COR-L47 (cell line): ENCODE measurements around the gene TAF11L3.
"Not testable (repeated sequence)": the region's sequence is repeated elsewhere in the genome, so short reads cannot be mapped to it uniquely, and the experiment has no call there.

Experiments
- DNase-seq: peaks from one replicate; lab custom pipeline; 2025; lab: John Stamatoyannopoulos, UW

Gene TAF11L3

DNA sequence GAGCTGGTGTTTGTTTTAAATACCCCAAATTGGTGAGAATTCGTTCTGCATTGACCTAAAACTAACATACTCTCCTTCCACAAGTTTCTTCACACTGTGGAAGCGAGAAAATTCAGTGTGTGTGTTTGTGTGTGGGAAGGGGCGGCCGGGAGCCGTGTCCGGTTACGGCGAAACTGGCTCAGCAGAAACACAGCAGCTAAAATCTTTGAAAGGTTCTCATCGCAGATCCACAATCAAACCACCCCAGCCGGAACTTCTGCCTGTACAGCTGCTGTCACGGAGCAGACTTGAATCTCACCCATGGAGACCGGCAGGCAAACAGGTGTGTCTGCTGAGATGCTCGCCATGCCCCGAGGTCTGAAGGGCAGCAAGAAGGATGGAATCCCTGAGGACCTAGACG lies at the start of gene TAF11L3:
Gene TAF11L3 (plus strand): TSS at position 301 of the 400 bp plus-strand sequence.
- not testable (repeated sequence) for DNase-seq

DNA sequence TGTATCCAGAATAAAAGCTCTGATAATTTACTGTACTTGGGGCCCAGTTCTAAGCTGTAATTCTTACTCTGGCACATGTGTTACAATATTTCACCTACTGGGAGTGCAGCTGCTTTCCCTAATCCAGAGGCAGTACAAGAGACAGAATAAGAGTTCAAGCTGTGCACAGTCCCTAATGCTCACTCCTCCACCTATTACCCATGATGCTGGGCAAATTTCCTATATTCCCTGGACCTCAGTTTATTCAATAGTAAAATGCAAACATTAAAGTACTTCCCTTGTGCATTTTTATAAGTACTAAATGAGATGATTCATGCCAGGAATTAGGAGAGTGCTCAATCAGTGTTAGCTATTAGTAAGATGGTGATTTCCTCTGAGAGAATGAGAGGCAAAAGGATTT lies 48.1 kb upstream of the TAF11L3 start:
- DNase-seq: no peak

DNA sequence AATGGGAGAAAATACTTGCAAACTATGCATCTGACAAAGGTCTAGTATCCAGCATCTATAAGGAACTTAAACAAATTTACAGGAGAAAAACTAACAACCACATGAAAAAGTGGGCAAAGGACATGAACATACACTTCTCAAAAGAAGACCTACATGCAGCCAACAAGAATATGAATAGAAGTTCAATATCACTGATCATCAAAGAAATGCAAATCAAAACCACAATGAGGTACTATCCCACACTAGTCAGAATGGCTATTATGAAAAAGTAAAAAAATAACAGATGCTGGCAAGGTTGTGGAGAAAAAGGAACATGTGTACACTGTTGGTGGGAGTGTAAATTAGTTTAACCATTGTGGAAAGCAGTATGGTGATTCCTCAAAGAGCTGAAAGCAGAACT lies 43.1 kb upstream of the TAF11L3 start:
- DNase-seq: not testable (repeated sequence)

DNA sequence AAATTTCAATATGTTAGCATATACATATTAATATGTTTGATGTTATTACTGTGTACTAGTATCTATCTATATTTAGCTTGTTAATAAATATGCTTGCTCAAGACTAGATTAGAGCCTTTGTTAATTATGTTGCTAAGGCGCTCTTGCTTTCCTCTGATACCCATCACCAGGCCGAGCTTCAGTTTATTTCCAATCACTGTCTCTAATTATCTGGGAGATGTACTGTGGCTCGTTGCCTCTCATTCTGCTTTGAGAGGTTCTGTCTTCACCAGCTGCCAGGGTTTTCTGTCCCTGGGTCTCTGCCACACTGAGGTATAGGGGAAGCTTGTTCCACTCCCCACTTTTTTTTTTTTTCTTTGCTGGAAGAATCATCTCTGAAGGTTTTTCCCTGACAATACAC lies 41.1 kb upstream of the TAF11L3 start:
- no peak for DNase-seq

DNA sequence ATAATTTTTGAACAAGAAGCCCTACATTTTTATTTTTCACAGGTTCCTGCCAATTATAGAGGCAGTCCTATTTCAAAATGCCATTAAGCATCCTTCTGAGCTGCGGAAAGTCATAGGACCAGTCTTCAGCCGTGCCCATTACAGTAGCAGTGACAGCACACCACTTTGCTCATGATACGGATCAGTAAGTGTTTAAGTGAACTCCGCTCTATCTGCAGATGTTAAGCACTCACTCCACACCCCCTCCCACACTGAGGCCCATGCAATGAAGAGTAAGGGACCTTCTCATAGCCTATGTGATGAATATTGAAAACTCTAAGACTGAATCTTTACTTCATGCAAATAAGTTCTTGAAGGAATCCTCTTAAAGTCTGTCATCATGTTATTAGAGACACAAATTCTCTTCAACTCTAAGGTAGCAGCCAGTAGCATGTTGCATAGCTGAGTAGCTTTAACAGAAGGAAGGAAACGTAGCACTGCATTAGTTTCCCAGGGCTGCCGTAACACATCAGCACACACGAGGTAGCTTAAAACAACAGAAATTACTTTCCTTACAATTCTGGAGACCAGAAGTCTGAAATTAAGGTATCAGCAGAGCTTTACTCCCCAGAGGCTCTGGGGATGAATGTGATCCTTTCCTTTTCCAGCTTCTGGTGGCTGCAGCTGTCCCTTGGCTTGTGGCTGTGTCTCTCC lies 40.4 kb upstream of the TAF11L3 start:
- DNase-seq: no peak

DNA sequence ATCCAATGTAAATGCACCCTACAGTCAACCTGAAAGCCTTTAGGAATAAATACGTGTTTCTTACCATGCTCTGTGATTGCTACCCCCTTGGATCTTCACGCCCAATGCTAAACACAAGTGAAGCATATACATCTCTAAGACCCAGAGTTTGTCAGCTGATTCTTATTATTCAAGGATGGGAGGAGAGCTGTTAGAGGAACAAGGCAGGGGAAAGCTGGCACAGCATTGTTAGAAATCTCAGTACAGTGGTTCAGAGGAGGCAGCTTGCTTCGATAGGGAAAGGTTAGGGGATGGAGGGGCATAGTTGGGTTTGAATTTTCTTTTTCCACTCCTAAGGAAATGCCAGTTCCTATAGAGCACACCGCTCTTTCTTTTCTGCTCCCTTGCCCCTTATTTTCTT lies 36.8 kb upstream of the TAF11L3 start:
- no peak for DNase-seq

DNA sequence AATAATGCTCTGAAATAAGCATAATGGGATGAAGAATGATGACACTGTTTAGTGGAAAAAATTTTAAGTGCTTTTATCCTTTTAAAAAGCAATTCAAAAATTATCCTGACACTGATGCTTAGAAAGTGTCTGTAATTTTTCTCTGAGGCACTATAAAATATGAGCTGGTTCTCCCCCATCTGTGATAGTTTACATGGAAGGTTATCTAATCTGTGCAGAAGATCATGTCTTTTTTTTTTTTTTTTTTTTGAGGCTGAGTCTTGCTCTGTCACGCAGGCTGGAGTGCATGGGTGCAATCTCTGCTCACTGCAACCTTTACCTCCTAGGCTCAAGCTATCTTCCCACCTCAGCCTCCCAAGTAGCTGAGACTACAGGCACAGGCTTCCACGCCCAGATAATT lies 35.4 kb upstream of the TAF11L3 start:
- no peak for DNase-seq

DNA sequence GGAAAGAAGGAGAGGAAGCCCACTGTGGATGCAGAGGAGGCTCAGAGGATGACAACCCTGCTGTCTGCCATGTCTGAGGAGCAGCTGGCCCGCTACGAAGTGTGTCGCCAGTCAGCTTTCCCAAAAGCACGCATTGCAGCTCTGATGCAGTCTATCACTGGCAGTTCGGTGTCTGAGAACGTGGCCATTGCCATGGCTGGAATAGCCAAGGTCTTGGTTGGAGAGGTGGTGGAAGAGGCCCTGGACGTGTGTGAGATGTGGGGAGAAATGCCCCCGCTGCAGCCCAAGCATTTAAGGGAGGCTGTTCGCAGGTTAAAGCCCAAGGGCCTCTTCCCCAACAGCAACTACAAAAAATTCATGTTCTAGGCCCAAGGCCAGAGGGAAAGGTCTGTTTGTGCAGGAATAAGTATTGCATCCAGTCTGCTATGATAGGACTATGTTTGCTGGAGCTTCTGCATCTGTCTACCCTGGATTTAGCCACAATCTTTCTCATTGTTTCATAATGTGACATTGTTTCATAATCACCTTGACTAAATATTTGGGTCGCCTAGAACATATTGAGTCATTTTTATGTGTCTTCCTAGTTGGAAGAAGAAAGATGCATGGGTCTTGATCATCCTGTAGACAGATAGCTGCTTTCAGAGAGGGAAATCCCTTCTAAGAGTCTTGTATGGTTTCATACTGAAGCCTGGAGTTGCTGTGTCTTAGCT lies 31.5 kb upstream of the TAF11L3 start:
- DNase-seq: not testable (repeated sequence)

DNA sequence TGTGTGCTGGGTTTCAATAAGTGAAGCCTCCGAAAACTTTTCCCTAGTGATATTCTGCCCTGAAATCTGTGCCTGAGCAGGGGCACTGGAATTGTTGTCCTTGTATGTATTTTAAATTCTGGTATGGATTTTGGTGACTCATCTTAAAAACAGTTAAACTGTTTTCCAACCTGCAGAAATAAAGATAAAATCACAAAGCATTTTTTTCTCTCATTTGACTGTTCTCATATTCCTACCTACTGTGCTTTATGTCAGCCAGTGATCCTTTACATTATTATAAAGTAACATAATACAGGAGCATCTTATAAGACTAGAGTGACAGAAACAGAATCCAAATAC lies 31.0 kb upstream of the TAF11L3 start:
- no peak for DNase-seq

DNA sequence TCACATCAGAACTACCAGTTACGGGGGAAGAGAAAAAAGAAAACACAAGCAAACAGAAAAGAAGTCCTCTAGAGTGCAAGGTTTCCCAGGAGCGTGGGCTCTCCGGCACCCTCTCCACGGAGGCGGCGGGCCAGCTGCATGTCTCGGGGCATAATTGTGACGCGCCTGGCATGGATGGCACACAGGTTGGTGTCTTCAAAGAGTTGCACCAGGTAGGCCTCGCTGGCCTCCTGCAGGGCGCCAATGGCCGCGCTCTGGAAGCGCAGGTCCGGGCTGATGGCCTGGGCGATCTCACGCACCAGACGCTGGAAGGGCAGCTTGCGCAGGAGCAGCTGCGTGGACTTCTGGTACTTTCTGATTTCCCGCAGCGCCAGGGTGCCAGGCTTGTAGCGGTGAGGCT lies 26.9 kb upstream of the TAF11L3 start:
- DNase-seq: not testable (repeated sequence)

DNA sequence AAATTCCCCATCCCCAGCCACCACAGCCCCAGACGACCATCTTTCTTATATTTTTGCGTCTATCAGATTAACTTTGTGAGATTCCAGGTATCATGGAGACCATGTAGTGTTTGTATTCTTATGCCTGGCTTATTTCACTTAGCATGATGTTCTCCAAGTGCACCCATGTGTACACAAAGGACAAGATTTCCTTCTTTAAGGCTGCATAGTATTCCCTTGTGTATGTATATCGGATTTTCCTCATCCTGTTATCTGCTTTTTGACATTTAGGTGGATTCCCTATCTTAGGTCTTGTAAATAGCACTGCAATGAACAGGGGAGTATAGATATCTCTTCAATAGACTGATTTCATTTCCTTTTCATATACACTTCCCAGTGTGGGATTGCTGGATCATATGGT lies 25.4 kb upstream of the TAF11L3 start:
- no peak for DNase-seq

DNA sequence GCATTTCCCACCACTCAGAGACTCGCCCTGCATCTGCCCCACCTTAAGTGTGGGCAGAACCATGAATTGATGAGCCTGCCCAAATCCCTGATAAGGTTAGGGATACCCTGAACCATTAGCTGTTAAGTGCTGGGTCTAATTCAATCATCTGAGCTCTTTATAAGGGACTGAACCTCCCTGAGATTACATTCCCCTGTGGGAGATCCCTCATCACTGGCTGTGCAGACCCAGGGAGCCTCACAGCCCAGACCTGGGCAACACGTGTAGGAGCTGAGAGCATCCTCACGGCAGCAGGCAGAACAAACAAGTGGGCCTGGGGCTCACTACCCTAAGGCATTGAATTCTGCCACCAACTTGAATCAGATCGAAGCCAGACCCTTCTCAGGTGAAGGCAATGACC lies 20.7 kb upstream of the TAF11L3 start:
- no peak for DNase-seq

DNA sequence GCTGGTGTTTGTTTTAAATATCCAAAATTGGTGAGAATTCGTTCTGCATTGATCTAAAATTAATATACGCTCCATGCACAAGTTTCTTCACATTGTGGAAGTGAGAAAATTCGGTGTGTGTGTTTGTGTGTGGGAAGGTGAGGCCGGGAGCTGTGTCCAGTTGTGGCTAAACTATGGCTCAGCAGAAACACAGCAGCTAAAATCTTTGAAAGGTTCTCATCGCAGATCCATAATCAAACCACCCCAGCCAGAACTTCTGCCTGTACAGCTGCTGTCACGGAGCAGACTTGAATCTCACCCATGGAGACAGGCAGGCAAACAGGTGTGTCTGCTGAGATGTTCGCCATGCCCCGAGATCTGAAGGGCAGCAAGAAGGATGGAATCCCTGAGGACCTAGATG lies 20.2 kb upstream of the TAF11L3 start, which contains the start of gene TAF11L2:
Gene TAF11L2 (plus strand): TSS at position 301 of the 400 bp plus-strand sequence.
- DNase-seq: not testable (repeated sequence)

DNA sequence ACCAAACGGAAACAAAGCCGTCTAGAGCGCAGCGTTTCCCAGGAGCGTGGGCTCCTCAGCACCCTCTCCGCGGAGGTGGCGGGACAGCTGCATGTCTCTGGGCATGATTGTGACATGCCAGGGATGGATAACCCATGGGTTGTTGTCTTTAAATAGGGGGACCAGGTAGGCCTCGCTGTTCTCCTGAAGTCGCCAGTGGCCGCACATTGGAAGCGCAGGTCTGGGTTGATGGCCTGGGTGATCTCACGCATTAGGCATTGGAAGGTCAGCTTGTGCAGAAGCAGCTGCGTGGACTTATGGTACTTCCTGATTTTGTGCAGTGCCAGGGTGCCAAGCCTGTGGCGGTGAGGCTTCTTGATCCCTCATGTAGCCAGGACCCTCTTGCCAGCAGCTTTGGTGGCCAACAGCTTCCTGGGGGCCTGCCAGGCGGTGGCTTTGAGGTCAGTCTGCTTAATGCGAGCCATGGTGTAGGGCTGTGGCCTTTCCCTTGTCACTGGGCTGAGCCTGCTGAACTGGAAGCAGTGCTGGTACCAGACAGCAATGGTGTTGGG lies 6.3 kb upstream of the TAF11L3 start:
- DNase-seq: no peak

DNA sequence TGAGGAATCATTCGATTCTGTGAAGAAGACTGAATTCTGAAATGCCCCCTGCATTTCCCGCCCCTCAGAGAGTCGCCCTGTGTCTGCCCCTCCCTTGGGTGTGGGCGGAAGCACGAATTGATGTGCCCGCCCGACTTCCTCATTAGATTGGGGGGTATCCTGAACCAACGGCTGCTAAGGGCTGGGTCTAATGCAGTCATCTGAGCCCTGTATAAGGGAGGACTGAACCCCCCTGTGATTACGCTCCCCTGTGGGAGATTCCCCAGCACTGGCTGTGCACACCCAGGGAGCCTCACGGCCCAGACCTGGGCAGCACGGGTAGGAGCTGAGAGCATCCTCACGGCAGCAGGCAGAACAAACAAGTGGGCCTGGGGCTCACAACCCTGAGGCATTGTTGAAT lies 641 bp upstream of the TAF11L3 start:
- not testable (repeated sequence) for DNase-seq

DNA sequence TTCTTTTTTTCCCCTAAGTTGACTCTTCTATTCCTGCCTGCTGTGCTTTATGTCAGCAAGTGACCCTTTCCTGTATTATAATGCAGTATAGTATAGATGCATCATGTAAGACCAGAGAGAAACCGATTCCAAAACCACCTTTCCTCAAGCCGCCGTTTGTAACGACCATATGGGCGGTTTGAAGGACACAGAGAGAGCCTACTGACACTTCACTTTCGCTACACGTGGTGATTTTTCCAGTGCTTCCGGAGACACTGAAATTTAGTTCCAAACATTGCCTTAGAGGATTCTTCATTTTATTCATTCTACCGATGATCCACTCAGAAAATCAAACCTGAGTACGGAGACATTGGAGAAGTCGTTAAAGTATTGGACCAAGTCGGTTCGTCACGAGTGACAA lies 1.3 kb downstream of the TAF11L3 start:
- not testable (repeated sequence) for DNase-seq

DNA sequence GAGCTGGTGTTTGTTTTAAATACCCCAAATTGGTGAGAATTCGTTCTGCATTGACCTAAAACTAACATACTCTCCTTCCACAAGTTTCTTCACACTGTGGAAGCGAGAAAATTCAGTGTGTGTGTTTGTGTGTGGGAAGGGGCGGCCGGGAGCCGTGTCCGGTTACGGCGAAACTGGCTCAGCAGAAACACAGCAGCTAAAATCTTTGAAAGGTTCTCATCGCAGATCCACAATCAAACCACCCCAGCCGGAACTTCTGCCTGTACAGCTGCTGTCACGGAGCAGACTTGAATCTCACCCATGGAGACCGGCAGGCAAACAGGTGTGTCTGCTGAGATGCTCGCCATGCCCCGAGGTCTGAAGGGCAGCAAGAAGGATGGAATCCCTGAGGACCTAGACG lies 3.3 kb downstream of the TAF11L3 start, which contains the start of gene TAF11L4:
Gene TAF11L4 (plus strand): TSS at position 301 of the 400 bp plus-strand sequence.
- not testable (repeated sequence) for DNase-seq

DNA sequence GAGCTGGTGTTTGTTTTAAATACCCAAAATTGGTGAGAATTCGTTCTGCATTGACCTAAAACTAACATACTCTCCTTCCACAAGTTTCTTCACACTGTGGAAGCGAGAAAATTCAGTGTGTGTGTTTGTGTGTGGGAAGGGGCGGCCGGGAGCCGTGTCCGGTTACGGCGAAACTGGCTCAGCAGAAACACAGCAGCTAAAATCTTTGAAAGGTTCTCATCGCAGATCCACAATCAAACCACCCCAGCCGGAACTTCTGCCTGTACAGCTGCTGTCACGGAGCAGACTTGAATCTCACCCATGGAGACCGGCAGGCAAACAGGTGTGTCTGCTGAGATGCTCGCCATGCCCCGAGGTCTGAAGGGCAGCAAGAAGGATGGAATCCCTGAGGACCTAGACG lies 6.8 kb downstream of the TAF11L3 start, which contains the start of gene TAF11L5:
Gene TAF11L5 (plus strand): TSS at position 301 of the 400 bp plus-strand sequence.
- DNase-seq: not testable (repeated sequence)

DNA sequence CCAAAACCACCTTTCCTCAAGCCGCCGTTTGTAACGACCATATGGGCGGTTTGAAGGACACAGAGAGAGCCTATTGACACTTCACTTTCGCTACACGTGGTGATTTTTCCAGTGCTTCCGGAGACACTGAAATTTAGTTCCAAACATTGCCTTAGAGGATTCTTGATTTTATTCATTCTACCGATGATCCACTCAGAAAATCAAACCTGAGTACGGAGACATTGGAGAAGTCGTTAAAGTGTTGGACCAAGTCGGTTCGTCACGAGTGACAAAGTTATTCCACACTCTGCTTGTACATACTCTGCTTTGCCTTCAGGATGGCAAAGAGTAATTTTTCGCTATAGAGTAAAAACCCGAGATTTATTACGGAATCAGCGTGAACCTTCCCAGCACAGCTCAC lies 8.3 kb downstream of the TAF11L3 start:
- DNase-seq: not testable (repeated sequence)

DNA sequence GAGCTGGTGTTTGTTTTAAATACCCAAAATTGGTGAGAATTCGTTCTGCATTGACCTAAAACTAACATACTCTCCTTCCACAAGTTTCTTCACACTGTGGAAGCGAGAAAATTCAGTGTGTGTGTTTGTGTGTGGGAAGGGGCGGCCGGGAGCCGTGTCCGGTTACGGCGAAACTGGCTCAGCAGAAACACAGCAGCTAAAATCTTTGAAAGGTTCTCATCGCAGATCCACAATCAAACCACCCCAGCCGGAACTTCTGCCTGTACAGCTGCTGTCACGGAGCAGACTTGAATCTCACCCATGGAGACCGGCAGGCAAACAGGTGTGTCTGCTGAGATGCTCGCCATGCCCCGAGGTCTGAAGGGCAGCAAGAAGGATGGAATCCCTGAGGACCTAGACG lies 10.2 kb downstream of the TAF11L3 start, which contains the start of gene TAF11L6:
Gene TAF11L6 (plus strand): TSS at position 301 of the 400 bp plus-strand sequence.
- DNase-seq: not testable (repeated sequence)
